ENCODE data around the gene MEGF9. TPM values are rescaled to one million over a fixed set of nuclear protein-coding genes. Genes with fewer than 3 reads are reported as not detected.
A peak's percentile ranks its signal among the peaks of the same experiment; 100 is the strongest.

MEGF9 gene
- total RNA-seq, 8 experiments from 2014 or later, result 6.5 to 40.0 (median 14.1) TPM

- Histone ChIP-seq H3K4me3 (no peak overlapping the region), H3K27ac (no peak overlapping the region), H3K4me1 (replicated peaks in 1 of 2) (peaks cover 12 to 35% of the 10 kb centered on the region in 2 donors)
- in situ Hi-C loops (cut with MboI; ENCODE audit: low pct_unique_long_range_greater_than_20kb in 2 of 9, low sequenced_read_pairs in 9 of 9, unreplicated experiment in 9 of 9), result no loop called here
- no peak for ATAC-seq (replicated peaks in 6 of 8)
- WGBS, 10 experiments, result 27 to 100% (median 88%) methylated on average over 1 of the region's 1 CpG; no CpG with 5 or more reads in 2 of the 10 experiments
Measured at GRCh38 chr9:120692901-120693699, 21.2 kb downstream of the MEGF9 start.

- peak in 3 of 8 experiments; percentile 69 to 92 (median 78) for ATAC-seq (replicated peaks in 6 of 8)
- in situ Hi-C loops (cut with MboI; ENCODE audit: low pct_unique_long_range_greater_than_20kb in 2 of 9, low sequenced_read_pairs in 9 of 9, unreplicated experiment in 9 of 9), result no loop called here
- Histone ChIP-seq H3K4me3 (no peak overlapping the region), H3K4me1 (replicated peaks in 1 of 2) (peaks cover 12 to 33% of the 10 kb centered on the region in 2 donors), H3K27ac (no peak overlapping the region)
Measured at GRCh38 chr9:120690372-120690771, 23.9 kb downstream of the MEGF9 start.

GRCh38 chr9:120689860-120690259, 24.4 kb downstream of the MEGF9 start:
- no peak overlapping the region for H3K27ac ChIP-seq
- peak in 4 of 8 experiments; percentile 36 to 71 (median 59) for ATAC-seq (replicated peaks in 6 of 8)
- 0 to 100% (median 34%) methylated on average over 1 to 3 of the region's 3 CpGs; no CpG with 5 or more reads in 1 of the 10 experiments for WGBS, 10 experiments

GRCh38 chr9:120688758-120689157, 25.5 kb downstream of the MEGF9 start:
- 21 to 51% (median 40%) methylated on average over 2 to 3 of the region's 3 CpGs; no CpG with 5 or more reads in 1 of the 10 experiments for WGBS, 10 experiments
- H3K4me1 ChIP-seq (replicated peaks in 1 of 2), result peaks cover 12 to 33% of the 10 kb centered on the region in 2 donors
- ATAC-seq (replicated peaks in 6 of 8), result no peak

More at GRCh38 chr9:120689860-120690259, 24.4 kb downstream of the MEGF9 start:
- Histone ChIP-seq H3K4me3 (no peak overlapping the region), H3K4me1 (replicated peaks in 1 of 2) (peaks cover 12 to 33% of the 10 kb centered on the region in 2 donors)
- in situ Hi-C loops (cut with MboI; ENCODE audit: low pct_unique_long_range_greater_than_20kb in 2 of 9, low sequenced_read_pairs in 9 of 9, unreplicated experiment in 9 of 9), result no loop called here

GRCh38 chr9:120683150-120683549, 31.1 kb downstream of the MEGF9 start:
- H3K4me3 ChIP-seq, result no peak overlapping the region
- H3K4me1 ChIP-seq (replicated peaks in 1 of 2), result peaks cover 0 to 7% of the 10 kb centered on the region in 2 donors
- whole genome bisulfite sequencing, 10 experiments, result 47 to 100% (median 88%) methylated on average over 1 to 3 of the region's 3 CpGs; no CpG with 5 or more reads in 2 of the 10 experiments
- no peak overlapping the region for H3K27ac ChIP-seq
- no peak for ATAC-seq (replicated peaks in 6 of 8)
- in situ Hi-C loops (cut with MboI; ENCODE audit: low pct_unique_long_range_greater_than_20kb in 2 of 9, low sequenced_read_pairs in 9 of 9, unreplicated experiment in 9 of 9), result no loop called here

More at GRCh38 chr9:120688758-120689157, 25.5 kb downstream of the MEGF9 start:
- no peak overlapping the region for H3K27ac ChIP-seq
- no peak overlapping the region for H3K4me3 ChIP-seq
- in situ Hi-C loops (cut with MboI; ENCODE audit: low pct_unique_long_range_greater_than_20kb in 2 of 9, low sequenced_read_pairs in 9 of 9, unreplicated experiment in 9 of 9), result no loop called here

GRCh38 chr9:120681121-120681520, 33.1 kb downstream of the MEGF9 start:
- WGBS, 10 experiments, result 20 to 100% (median 92%) methylated on average over 1 to 3 of the region's 6 CpGs; no CpG with 5 or more reads in 3 of the 10 experiments
- peak in 3 of 8 experiments; percentile 52 to 96 (median 70) for ATAC-seq (replicated peaks in 6 of 8)
- in situ Hi-C loops (cut with MboI; ENCODE audit: low pct_unique_long_range_greater_than_20kb in 2 of 9, low sequenced_read_pairs in 9 of 9, unreplicated experiment in 9 of 9), result no loop called here

GRCh38 chr9:120680579-120680978, 33.7 kb downstream of the MEGF9 start:
- H3K4me1 ChIP-seq (replicated peaks in 1 of 2), result peaks cover 0 to 5% of the 10 kb centered on the region in 2 donors
- in situ Hi-C loops (cut with MboI; ENCODE audit: low pct_unique_long_range_greater_than_20kb in 2 of 9, low sequenced_read_pairs in 9 of 9, unreplicated experiment in 9 of 9), result no loop called here
- 92 to 100% (median 100%) methylated on average over 1 to 3 of the region's 4 CpGs; no CpG with 5 or more reads in 6 of the 10 experiments for WGBS, 10 experiments
- H3K4me3 ChIP-seq, result no peak overlapping the region
- no peak overlapping the region for H3K27ac ChIP-seq
- no peak for ATAC-seq (replicated peaks in 6 of 8)

More at GRCh38 chr9:120681121-120681520, 33.1 kb downstream of the MEGF9 start:
- H3K4me1 ChIP-seq (replicated peaks in 1 of 2), result peaks cover 0 to 5% of the 10 kb centered on the region in 2 donors
- no peak overlapping the region for H3K27ac ChIP-seq
- no peak overlapping the region for H3K4me3 ChIP-seq

- WGBS, 10 experiments, result 44 to 100% (median 93%) methylated on average over 1 to 4 of the region's 4 CpGs; no CpG with 5 or more reads in 1 of the 10 experiments
- Histone ChIP-seq H3K4me3 (no peak overlapping the region), H3K4me1 (replicated peaks in 1 of 2) (peaks cover 0 to 5% of the 10 kb centered on the region in 2 donors), H3K27ac (no peak overlapping the region)
- in situ Hi-C loops (cut with MboI; ENCODE audit: low pct_unique_long_range_greater_than_20kb in 2 of 9, low sequenced_read_pairs in 9 of 9, unreplicated experiment in 9 of 9), result no loop called here
- ATAC-seq (replicated peaks in 6 of 8), result no peak
Measured at GRCh38 chr9:120680161-120680560, 34.1 kb downstream of the MEGF9 start.

- peak in 1 of 8 experiments; percentile 62 for ATAC-seq (replicated peaks in 6 of 8)
- H3K4me1 ChIP-seq (replicated peaks in 1 of 2), result peaks cover 0 to 5% of the 10 kb centered on the region in 2 donors
- no peak overlapping the region for H3K4me3 ChIP-seq
- no peak overlapping the region for H3K27ac ChIP-seq
- in situ Hi-C loops (cut with MboI; ENCODE audit: low pct_unique_long_range_greater_than_20kb in 2 of 9, low sequenced_read_pairs in 9 of 9, unreplicated experiment in 9 of 9), result no loop called here
- WGBS, 10 experiments, result 0 to 100% (median 90%) methylated on average over 1 of the region's 1 CpG; no CpG with 5 or more reads in 4 of the 10 experiments
Measured at GRCh38 chr9:120677965-120678364, 36.3 kb downstream of the MEGF9 start.

- Histone ChIP-seq H3K4me1 (replicated peaks in 1 of 2) (peaks cover 0 to 5% of the 10 kb centered on the region in 2 donors), H3K27ac (no peak overlapping the region), H3K4me3 (no peak overlapping the region)
- in situ Hi-C loops (cut with MboI; ENCODE audit: low pct_unique_long_range_greater_than_20kb in 2 of 9, low sequenced_read_pairs in 9 of 9, unreplicated experiment in 9 of 9), result no loop called here
- 76 to 100% (median 92%) methylated on average over 2 to 10 of the region's 12 CpGs for WGBS, 10 experiments
- ATAC-seq (replicated peaks in 6 of 8), result no peak
Measured at GRCh38 chr9:120676767-120677402, 37.4 kb downstream of the MEGF9 start.

- in situ Hi-C loops (cut with MboI; ENCODE audit: low pct_unique_long_range_greater_than_20kb in 2 of 9, low sequenced_read_pairs in 9 of 9, unreplicated experiment in 9 of 9), result no loop called here
- peaks cover 6 to 8% of the 10 kb centered on the region in 2 donors for H3K4me1 ChIP-seq (replicated peaks in 1 of 2)
- ATAC-seq (replicated peaks in 6 of 8), result peak in 4 of 8 experiments; percentile 14 to 69 (median 23)
- no peak overlapping the region for H3K27ac ChIP-seq
- H3K4me3 ChIP-seq, result no peak overlapping the region
Measured at GRCh38 chr9:120668399-120668798, 45.9 kb downstream of the MEGF9 start.

- no peak overlapping the region for H3K4me3 ChIP-seq
- peak in 1 of 8 experiments; percentile 19 for ATAC-seq (replicated peaks in 6 of 8)
- peaks cover 6 to 14% of the 10 kb centered on the region in 2 donors for H3K4me1 ChIP-seq (replicated peaks in 1 of 2)
- no peak overlapping the region for H3K27ac ChIP-seq
- in situ Hi-C loops (cut with MboI; ENCODE audit: low pct_unique_long_range_greater_than_20kb in 2 of 9, low sequenced_read_pairs in 9 of 9, unreplicated experiment in 9 of 9), result no loop called here
Measured at GRCh38 chr9:120663950-120664349, 50.3 kb downstream of the MEGF9 start.

- WGBS, 10 experiments, result 36 to 90% (median 65%) methylated on average over 1 to 3 of the region's 3 CpGs
- H3K4me3 ChIP-seq, result no peak overlapping the region
- H3K4me1 ChIP-seq (replicated peaks in 1 of 2), result peaks cover 1 to 10% of the 10 kb centered on the region in 2 donors
- peak in 5 of 8 experiments; percentile 40 to 85 (median 59) for ATAC-seq (replicated peaks in 6 of 8)
- in situ Hi-C loops (cut with MboI; ENCODE audit: low pct_unique_long_range_greater_than_20kb in 2 of 9, low sequenced_read_pairs in 9 of 9, unreplicated experiment in 9 of 9), result no loop called here
- H3K27ac ChIP-seq, result no peak overlapping the region
Measured at GRCh38 chr9:120663380-120663779, 50.9 kb downstream of the MEGF9 start.

All from motor neuron (in vitro differentiated cells).